Neural cell (in vitro differentiated cells): Measurements from ENCODE around the gene NOS1AP. TPM values are rescaled to one million over a fixed set of nuclear protein-coding genes. Genes with fewer than 3 reads are reported as not detected.

Experiments used
- H2AFZ ChIP-seq: fragments of 200-600, 300-800 bp; sonication (generic), shearing (Covaris generic); 2 replicates; pipeline ENCODE4 v1.6.0; 2014; ENCODE audit warnings: low read depth, mild to moderate bottlenecking, antibody characterized with exemption, low read length, moderate library complexity
- H3F3A ChIP-seq: fragments of 200-600 bp; shearing (Covaris generic); 2 replicates; pipeline ENCODE4 v1.6.1; 2016; ENCODE audit warnings: mild to moderate bottlenecking, moderate library complexity, mixed read lengths, antibody characterized with exemption, low read length; ENCODE audit not compliant: insufficient read depth, poor library complexity, severe bottlenecking
- H3K27ac ChIP-seq: fragments of 200-600, 300-800 bp; sonication (generic), shearing (Covaris generic); 2 replicates; pipeline ENCODE4 v1.5.1; 2014; ENCODE audit warnings: mild to moderate bottlenecking, low read length, moderate library complexity
- H3K27me3 ChIP-seq: fragments of 300-800, 200-600 bp; sonication (generic), shearing (Covaris generic); 2 replicates; pipeline ENCODE4 v1.6.0; 2014; ENCODE audit warnings: mild to moderate bottlenecking, low read depth, low read length, moderate library complexity; ENCODE audit not compliant: insufficient read depth
- H3K36me3 ChIP-seq: fragments of 300-800, 200-600 bp; sonication (generic), shearing (Covaris generic); 2 replicates; pipeline ENCODE4 v1.5.1; 2014; ENCODE audit warnings: mild to moderate bottlenecking, antibody characterized with exemption, low read length, moderate library complexity; ENCODE audit not compliant: insufficient read depth
- H3K4me2 ChIP-seq: fragments of 300-800, 200-600 bp; sonication (generic), shearing (Covaris generic); 2 replicates; pipeline ENCODE4 v1.6.0; 2014; ENCODE audit warnings: mild to moderate bottlenecking, low read length
- H3K4me3 ChIP-seq: fragments of 300-800, 200-600 bp; sonication (generic), shearing (Covaris generic); 2 replicates; pipeline ENCODE4 v1.5.1; 2014; ENCODE audit warnings: mild to moderate bottlenecking, low read length, moderate library complexity
- H3K79me2 ChIP-seq: fragments of 200-600 bp; shearing (Covaris generic); replicated peaks from 2 replicates; pipeline ENCODE4 v1.6.0; 2014; ENCODE audit warnings: mild to moderate bottlenecking, low read length, moderate library complexity; ENCODE audit not compliant: insufficient read depth
- H3K9ac ChIP-seq: fragments of 300-800, 200-600 bp; sonication (generic), shearing (Covaris generic); 2 replicates; pipeline ENCODE4 v1.6.1; 2016; ENCODE audit warnings: mild to moderate bottlenecking, low read length, mixed read lengths
- H3K9me2 ChIP-seq: fragments of 200-600 bp; shearing (Covaris generic); 2 replicates; pipeline ENCODE4 v1.6.1; 2016; ENCODE audit warnings: mild to moderate bottlenecking, low read length, mixed read lengths; ENCODE audit not compliant: insufficient read depth
- H3K9me3 ChIP-seq: fragments of 200-600, 300-800 bp; sonication (generic), shearing (Covaris generic); 2 replicates; pipeline ENCODE4 v1.6.1; 2016; ENCODE audit warnings: mild to moderate bottlenecking, mixed run types, low read length, moderate library complexity, mixed read lengths
- H4K20me1 ChIP-seq: fragments of 200-600 bp; shearing (Covaris generic); 2 replicates; pipeline ENCODE4 v1.6.1; 2016; ENCODE audit warnings: mild to moderate bottlenecking, mixed run types; ENCODE audit not compliant: insufficient read depth
- CTCF ChIP-seq: fragments of 450-650 bp; IDR thresholded peaks from 2 replicates; pipeline ENCODE4 v1.5.1; 2014; ENCODE audit warnings: antibody characterized with exemption, mild to moderate bottlenecking, moderate library complexity; ENCODE audit not compliant: poor library complexity, severe bottlenecking
- EP300 ChIP-seq: fragments of 450-650 bp; conservative IDR thresholded peaks from 2 replicates; pipeline ENCODE4 v1.6.1; 2014; ENCODE audit warnings: antibody characterized with exemption, mild to moderate bottlenecking, moderate library complexity; ENCODE audit not compliant: poor library complexity, severe bottlenecking
- EZH2 ChIP-seq: fragments of 200-600, 300-800 bp; shearing (Covaris generic), sonication (generic); IDR thresholded peaks from 2 replicates; pipeline ENCODE4 v1.6.1; 2014; ENCODE audit warnings: antibody characterized with exemption, low read length, borderline replicate concordance, mild to moderate bottlenecking; ENCODE audit not compliant: insufficient read depth, poor library complexity, severe bottlenecking
- MXI1 ChIP-seq: fragments of 450-650 bp; conservative IDR thresholded peaks from 2 replicates; pipeline ENCODE4 v1.6.1; 2014; ENCODE audit warnings: antibody characterized with exemption, mild to moderate bottlenecking; ENCODE audit not compliant: poor library complexity, severe bottlenecking
- POLR2AphosphoS5 ChIP-seq: IDR thresholded peaks from 2 replicates; pipeline ENCODE4 v1.6.1; 2012
- RAD21 ChIP-seq: fragments of 450-650 bp; conservative IDR thresholded peaks from 2 replicates; pipeline ENCODE4 v1.6.1; 2014; ENCODE audit warnings: antibody characterized with exemption, mild to moderate bottlenecking, moderate library complexity
- REST ChIP-seq: IDR thresholded peaks from 2 replicates; pipeline ENCODE4 v1.6.1; 2012; ENCODE audit warnings: borderline replicate concordance
- SMC3 ChIP-seq: fragments of 450-650 bp; conservative IDR thresholded peaks from 2 replicates; pipeline ENCODE4 v1.6.1; 2014; ENCODE audit warnings: antibody characterized with exemption, mild to moderate bottlenecking, moderate library complexity; ENCODE audit not compliant: poor library complexity
- TAF1 ChIP-seq: IDR thresholded peaks from 2 replicates; pipeline ENCODE4 v1.6.1; 2012; ENCODE audit warnings: low read depth
- polyA plus RNA-seq: library from polyadenylated mRNA; depleted of rRNA; stranded (reverse); fragments of >200 nt; gene quantifications from 2 replicates; pipeline ENCODE4 v1.2.3, GENCODE V29; 2014

Gene NOS1AP
- polyA plus RNA-seq, 1 donor from 2014 or later: 5.3 TPM

GRCh38 chr1:162300057-162300917 lies 230.8 kb downstream of the NOS1AP start:
- H2AFZ ChIP-seq: no peak overlapping the region
- H3K79me2 ChIP-seq: no peaks in the 10 kb centered on the region
- H3K27ac ChIP-seq: no peak overlapping the region
- H3K9me2 ChIP-seq: no peaks in the 10 kb centered on the region
- no peak overlapping the region for H3K9ac ChIP-seq
- H4K20me1 ChIP-seq: no peaks in the 10 kb centered on the region
- no peaks in the 10 kb centered on the region for H3K27me3 ChIP-seq
- H3K9me3 ChIP-seq: no peaks in the 10 kb centered on the region
- TF ChIP-seq RAD21 (no peak), EZH2 (no peak), EP300 (no peak), CTCF (no peak), REST (no peak), SMC3 (no peak), TAF1 (no peak), POLR2AphosphoS5 (no peak), MXI1 (no peak)
- H3K36me3 ChIP-seq: no peaks in the 10 kb centered on the region
- no peak overlapping the region for H3K4me3 ChIP-seq
- H3F3A ChIP-seq: no peaks in the 10 kb centered on the region
- no peak overlapping the region for H3K4me2 ChIP-seq

GRCh38 chr1:162301696-162302095 lies 232.2 kb downstream of the NOS1AP start:
- no peaks in the 10 kb centered on the region for H3K79me2 ChIP-seq
- H2AFZ ChIP-seq: no peak overlapping the region
- no peak overlapping the region for H3K27ac ChIP-seq
- no peaks in the 10 kb centered on the region for H3K36me3 ChIP-seq
- no peak overlapping the region for H3K4me3 ChIP-seq
- H3K9me2 ChIP-seq: no peaks in the 10 kb centered on the region
- no peaks in the 10 kb centered on the region for H4K20me1 ChIP-seq
- H3K9ac ChIP-seq: no peak overlapping the region
- H3F3A ChIP-seq: no peaks in the 10 kb centered on the region
- TF ChIP-seq SMC3 (no peak), CTCF (no peak), REST (no peak), RAD21 (no peak), EP300 (no peak), TAF1 (no peak), POLR2AphosphoS5 (no peak), MXI1 (no peak), EZH2 (no peak)
- H3K9me3 ChIP-seq: no peaks in the 10 kb centered on the region
- H3K4me2 ChIP-seq: no peak overlapping the region
- no peaks in the 10 kb centered on the region for H3K27me3 ChIP-seq
